Measurements from ENCODE around the gene ALPK3.

The ALPK3 gene

DNA sequence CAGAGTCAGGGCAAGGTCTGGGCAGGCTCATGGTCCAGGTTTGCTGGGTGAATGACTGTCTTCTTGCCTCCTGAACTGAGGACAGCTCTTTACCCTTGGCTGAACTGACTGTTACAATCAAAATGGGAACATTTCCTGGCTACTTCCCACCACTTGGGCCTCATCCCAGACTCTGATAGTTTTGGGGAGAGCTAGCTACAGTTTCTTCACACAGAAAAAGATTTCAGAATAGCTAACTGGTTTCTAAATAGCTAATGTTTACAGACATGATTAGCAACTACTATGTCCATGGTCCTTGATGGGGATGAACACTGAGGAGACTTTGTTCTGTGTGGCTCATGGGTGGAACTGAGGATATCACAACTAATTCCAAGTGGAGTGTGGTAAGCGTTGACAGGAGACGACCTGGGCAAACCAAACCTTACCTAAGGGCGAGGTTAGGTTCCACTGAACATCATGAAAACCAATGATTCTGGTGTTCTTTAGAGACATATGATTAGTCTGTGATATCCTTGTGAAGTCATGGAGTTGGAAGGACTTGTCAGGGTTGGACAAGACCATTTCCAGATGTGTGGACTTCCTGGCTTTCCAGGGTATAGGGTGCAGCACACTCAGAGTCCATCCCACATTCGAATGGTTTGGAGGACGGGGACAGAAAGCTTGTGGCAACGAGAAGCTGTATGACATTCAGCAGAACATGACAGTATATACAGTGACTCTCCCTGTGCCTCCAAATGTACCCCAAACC lies 7.3 kb downstream of the ALPK3 start:
- DNase-seq (ENCODE audit: low spot score), result no peak

DNA sequence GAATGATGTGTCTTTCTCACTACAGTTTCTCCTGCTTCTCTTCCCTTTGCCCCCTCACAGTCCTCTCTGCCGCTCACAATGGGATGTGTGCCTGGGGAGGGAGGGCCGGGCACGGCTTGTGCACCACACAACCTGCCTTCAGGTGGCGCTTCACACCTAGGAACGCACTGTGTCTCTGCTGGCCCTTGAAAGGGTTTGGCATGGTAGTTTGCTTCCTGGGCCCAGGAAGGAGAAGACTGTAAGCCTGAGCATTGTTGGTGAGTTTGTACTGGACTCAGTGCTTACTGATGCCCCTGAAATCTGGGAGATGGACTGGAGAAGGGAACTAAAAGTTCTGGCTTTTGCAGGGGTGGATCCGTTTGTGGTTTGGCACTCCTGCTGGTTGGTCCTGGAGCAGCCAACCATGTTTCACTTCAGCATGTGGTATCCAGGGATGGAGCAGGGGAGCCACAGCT lies 9.2 kb downstream of the ALPK3 start:
- no peak for DNase-seq (ENCODE audit: low spot score)

- no peak for DNase-seq (ENCODE audit: low spot score)
Measured at GRCh38 chr15:84827246-84827645, 10.1 kb downstream of the ALPK3 start.

GRCh38 chr15:84828086-84828908 lies 11.1 kb downstream of the ALPK3 start:
- no peak for DNase-seq (ENCODE audit: low spot score)

DNA sequence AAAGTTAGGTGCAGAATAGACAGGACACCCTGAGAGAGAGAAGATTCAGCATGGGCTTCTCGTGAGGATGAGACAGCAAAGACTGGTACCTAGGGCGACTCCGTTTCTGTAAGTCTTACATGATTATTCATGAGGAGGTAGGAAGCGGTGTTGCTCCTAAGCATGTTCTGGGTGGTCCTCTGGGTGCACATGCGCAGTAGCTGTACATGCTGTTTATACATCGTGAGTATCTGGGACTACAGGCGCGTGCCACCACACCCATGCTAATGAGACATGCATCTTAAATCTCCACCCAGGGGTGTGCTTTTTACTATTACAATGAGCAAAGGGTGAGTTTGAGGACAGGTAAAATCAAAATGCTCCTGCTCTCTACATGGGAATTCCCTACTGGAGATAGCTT lies 12.3 kb downstream of the ALPK3 start:
- DNase-seq (ENCODE audit: low spot score), result no peak

- no peak for DNase-seq (ENCODE audit: low spot score)
Measured at GRCh38 chr15:84830036-84830435, 12.9 kb downstream of the ALPK3 start.

GRCh38 chr15:84831028-84831427 lies 13.9 kb downstream of the ALPK3 start:
- DNase-seq (ENCODE audit: low spot score), result no peak

- DNase-seq (ENCODE audit: low spot score), result no peak
Measured at GRCh38 chr15:84831613-84832012, 14.5 kb downstream of the ALPK3 start.

DNA sequence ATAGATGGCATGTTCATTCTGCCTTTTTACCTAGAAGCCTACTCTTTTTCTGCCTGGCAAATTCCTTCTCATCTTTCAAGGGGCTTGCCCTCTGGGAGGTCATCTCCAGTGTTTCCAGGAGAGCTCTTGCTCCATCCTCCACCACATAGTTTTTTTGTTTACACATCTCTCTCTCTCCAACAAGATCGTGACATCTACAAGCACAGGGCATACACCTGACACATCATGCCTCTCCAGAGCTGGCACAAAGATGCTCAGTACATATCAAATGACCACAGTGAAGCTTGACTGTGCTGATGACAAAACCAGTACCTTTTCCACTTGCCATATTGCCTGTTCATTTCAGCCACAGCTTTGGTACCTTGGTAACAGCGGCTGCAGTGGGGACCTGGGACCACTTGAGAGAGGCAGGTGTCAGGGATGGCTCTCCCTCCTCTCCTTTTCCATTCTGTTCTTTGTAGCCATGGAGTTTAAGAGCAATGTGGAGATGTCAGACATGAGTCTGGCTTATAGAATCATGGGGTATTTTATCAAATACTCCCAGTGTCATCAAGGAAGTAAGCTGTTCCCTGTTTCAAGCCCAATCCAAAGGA lies 15.4 kb downstream of the ALPK3 start:
- DNase-seq (ENCODE audit: low spot score), result no peak

GRCh38 chr15:84833447-84834228 lies 16.5 kb downstream of the ALPK3 start:
- DNase-seq (ENCODE audit: low spot score), result no peak

DNA sequence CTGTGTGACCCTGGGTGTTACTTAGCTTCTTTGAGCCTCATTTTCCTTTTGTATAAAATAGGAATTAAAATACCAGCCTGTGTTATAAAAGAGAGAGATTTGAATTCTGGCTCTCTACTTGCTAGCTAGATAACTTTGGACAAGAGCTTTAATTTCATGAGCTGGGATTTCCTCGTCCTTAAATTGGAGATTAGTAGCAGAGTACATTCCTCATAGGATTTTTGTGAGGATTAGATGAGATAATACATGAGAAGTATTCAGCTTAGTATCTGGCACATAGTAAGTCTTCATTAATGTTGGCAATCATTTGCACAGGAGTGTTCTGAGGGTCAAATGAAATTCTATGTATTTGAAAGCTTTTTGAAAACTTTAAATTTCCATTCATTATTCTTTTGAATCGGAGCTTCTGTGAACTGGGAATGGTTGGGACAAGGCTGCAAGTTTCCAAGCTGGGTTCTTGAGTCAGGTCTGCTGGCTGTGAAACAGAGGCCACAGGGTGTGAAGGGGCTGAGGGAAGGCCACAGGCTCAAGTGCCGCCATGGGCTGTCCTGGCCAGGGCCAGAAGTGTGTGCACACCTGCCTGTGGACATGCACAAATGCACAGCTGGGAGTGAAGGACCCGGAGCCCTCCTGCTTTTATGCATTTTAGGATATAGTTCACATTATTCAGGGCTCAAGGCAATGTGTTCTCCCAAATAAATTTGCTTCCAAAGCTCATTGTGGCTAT lies 17.2 kb downstream of the ALPK3 start:
- no peak for DNase-seq (ENCODE audit: low spot score)

DNA sequence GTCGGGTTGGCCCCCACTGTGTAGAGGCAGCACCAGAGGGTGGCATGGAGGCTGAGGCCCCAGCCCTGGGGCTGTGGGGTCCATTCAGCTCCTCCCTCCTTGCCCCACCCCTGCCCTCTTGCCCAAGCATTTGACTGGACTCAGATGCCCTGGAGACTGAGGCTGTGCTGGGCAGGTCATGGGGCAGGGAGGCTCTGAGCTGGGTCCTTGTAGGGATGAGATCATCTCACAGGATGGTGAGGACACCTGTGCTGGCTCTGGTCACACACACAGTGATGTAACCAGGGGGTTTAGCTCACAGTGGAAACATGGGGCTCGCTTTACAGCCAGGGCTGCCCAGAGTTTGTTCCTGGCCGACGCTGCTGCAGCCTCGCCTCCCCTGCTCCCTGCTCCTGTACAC lies 17.8 kb downstream of the ALPK3 start:
- DNase-seq (ENCODE audit: low spot score), result no peak

DNA sequence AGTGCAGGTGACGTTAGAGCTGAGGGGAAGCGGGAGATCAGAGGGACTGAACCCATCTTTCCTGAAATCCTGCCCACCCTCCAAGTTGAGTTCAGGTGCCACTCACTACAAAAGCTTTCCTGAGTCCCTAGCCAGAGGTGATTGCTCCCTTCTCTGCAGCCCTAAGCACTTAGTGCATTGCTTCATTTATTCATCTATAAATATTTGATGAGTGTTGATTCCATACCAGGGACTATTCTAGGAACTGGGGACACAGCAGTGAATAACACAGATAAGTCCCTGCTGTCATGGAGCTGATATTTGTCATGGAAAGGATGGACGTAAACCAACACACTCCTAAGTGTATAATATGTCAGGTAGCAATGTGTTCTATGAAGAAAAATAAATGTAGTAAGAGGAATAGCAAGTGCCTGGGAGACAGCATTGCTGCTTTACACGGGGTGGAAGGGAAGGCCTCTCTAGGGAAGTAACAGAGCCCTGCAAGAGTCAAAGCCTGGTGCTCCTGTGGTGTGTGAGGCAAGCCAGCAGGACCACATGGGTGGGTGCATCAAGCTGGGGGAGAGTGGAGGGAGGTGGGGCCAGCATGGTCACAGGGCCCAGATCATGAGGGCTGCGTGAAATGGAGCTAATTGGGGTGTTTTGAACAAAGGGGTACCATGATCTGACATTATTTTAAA lies 18.6 kb downstream of the ALPK3 start:
- DNase-seq (ENCODE audit: low spot score), result no peak

DNA sequence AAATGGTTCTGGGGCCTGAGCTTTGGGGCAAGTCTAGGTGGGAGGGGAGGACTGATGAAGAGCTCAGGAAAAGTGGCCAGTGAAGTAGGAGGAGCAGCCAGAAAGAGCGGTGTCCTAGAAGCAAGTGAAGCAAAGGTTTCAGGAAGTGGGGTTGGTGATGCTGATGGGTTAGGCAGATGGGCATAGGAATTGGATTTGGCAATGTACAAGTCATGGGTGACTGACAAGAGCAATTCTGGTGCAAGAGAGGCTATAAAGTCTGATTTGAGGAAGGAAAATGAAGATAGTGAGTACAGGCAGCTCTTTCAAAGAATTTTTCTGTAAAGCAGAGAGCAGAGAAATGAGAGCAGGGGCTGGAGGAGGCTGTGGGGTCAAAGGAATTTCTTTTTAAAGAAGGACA lies 19.7 kb downstream of the ALPK3 start:
- no peak for DNase-seq (ENCODE audit: low spot score)

DNA sequence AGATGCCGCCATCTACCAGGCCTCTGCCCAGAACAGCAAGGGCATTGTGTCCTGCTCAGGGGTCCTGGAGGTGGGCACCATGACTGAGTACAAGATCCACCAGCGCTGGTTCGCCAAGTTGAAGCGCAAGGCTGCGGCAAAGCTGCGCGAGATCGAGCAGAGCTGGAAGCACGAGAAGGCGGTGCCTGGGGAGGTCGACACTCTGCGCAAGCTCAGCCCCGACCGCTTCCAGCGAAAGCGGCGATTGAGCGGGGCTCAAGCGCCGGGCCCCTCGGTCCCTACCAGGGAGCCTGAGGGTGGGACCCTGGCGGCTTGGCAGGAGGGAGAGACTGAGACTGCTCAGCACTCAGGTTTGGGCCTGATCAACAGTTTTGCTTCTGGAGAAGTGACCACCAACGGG lies 22.6 kb downstream of the ALPK3 start:
- DNase-seq (ENCODE audit: low spot score), result no peak

DNA sequence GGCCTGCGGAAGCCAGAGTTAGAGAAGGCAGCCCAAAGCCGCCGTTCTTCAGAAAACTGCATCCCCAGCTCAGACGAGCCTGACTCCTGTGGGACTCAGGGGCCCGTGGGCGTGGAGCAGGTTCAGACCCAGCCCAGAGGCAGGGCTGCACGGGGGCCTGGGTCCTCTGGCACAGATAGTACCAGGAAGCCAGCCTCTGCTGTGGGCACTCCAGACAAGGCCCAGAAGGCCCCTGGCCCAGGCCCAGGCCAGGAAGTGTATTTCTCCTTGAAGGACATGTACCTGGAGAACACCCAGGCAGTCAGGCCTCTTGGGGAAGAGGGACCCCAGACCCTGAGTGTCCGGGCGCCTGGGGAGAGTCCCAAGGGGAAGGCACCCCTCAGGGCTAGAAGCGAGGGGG lies 23.1 kb downstream of the ALPK3 start:
- DNase-seq (ENCODE audit: low spot score), result no peak

DNA sequence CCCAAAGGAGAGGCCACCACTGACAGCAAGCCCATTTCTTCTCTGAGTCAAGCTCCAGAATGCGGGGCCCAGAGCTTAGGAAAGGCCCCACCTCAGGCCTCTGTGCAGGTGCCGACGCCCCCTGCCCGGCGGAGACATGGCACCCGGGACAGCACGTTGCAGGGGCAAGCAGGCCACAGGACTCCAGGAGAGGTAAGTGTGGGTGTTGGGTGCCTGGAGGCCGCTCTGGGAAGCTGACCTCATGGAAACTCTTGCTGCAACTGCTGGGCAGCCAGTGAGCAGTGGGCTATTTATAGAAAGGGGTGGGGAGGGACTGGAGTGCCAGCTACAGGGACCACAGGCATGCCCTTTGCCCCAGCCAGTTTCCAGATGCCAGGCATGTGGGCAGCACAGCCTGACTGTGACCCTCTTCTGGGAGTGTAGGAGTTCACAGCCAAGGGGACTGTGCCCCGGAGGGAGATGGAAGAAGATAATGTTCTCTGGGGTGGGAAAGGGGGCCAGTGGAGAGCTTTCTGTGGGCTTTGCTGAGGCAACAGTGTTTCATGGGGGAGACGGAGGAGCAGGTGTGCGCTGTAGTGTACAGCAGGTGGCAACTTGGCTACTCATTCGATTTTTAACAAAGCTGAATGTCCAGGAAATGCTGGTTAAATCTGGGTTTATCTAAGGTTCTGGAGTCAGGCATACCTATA lies 23.7 kb downstream of the ALPK3 start:
- DNase-seq (ENCODE audit: low spot score), result no peak

- no peak for DNase-seq (ENCODE audit: low spot score)
Measured at GRCh38 chr15:84842781-84843180, 25.6 kb downstream of the ALPK3 start.

DNA sequence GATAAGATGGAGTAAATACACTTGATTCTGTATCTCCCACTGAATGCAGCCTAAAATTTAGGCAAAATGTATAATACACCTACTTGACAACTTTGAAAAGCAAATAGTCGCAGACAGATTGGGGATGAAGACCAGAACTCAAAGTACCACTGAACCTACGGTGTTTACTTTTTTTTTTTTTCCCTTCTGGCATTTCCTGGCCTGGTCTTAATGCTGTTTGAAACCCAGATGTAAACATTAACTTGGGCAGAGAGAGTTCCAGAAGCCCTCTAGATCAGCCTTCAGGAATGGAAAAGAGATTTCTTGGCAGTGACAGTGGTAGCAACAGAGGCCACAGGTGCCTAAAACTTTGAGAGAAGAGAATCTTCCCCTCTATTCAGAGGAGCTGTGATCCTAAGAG lies 27.8 kb downstream of the ALPK3 start:
- DNase-seq (ENCODE audit: low spot score), result no peak

GRCh38 chr15:84845631-84846030 lies 28.5 kb downstream of the ALPK3 start:
- DNase-seq (ENCODE audit: low spot score), result peak; percentile 42

All from activated CD4-positive, alpha-beta T cell treated with anti-CD3 and anti-CD28 coated beads, Interleukin-2, Interleukin-4, amounts not matched to agents 100 ng/mL and 50 ng/mL, durations not matched to agents 16 hours and 8 hours (primary cell).